GM18520 (cell line): Measurements from ENCODE around the gene PHLPP1.

Experiments
- ATAC-seq: cut with Tn5 transposase; IDR thresholded peaks from one replicate; pipeline ENCODE4 v1.9.1; 2021; ENCODE audit not compliant: unreplicated experiment

Gene PHLPP1

GRCh38 chr18:62771494-62772270 is 56.3 kb downstream of the PHLPP1 start:
- ATAC-seq, result no peak

GRCh38 chr18:62772860-62773584 is 57.7 kb downstream of the PHLPP1 start:
- ATAC-seq, result no peak

- ATAC-seq, result no peak
Measured at GRCh38 chr18:62773691-62774090, 58.4 kb downstream of the PHLPP1 start.

- ATAC-seq, result no peak
Measured at GRCh38 chr18:62776024-62776570, 60.8 kb downstream of the PHLPP1 start.

- ATAC-seq, result no peak
Measured at GRCh38 chr18:62777814-62778213, 62.5 kb downstream of the PHLPP1 start.

GRCh38 chr18:62778976-62779869 is 63.9 kb downstream of the PHLPP1 start:
- ATAC-seq, result no peak

- no peak for ATAC-seq
Measured at GRCh38 chr18:62781262-62781661, 65.9 kb downstream of the PHLPP1 start.

- ATAC-seq, result no peak
Measured at GRCh38 chr18:62781893-62782292, 66.6 kb downstream of the PHLPP1 start.

GRCh38 chr18:62784338-62784965 is 69.1 kb downstream of the PHLPP1 start:
- ATAC-seq, result no peak

- ATAC-seq, result no peak
Measured at GRCh38 chr18:62784966-62785413, 69.6 kb downstream of the PHLPP1 start.

GRCh38 chr18:62786689-62787088 is 71.3 kb downstream of the PHLPP1 start:
- ATAC-seq, result no peak

GRCh38 chr18:62788111-62788510 is 72.8 kb downstream of the PHLPP1 start:
- ATAC-seq, result no peak

- no peak for ATAC-seq
Measured at GRCh38 chr18:62788876-62789275, 73.5 kb downstream of the PHLPP1 start.

GRCh38 chr18:62790871-62791772 is 75.8 kb downstream of the PHLPP1 start:
- no peak for ATAC-seq

GRCh38 chr18:62792016-62792415 is 76.7 kb downstream of the PHLPP1 start:
- ATAC-seq, result no peak

- no peak for ATAC-seq
Measured at GRCh38 chr18:62795813-62796212, 80.5 kb downstream of the PHLPP1 start.

GRCh38 chr18:62796216-62796621 is 80.9 kb downstream of the PHLPP1 start:
- no peak for ATAC-seq

GRCh38 chr18:62797329-62797728 is 82.0 kb downstream of the PHLPP1 start:
- ATAC-seq, result no peak

GRCh38 chr18:62799977-62800376 is 84.6 kb downstream of the PHLPP1 start:
- ATAC-seq, result no peak

GRCh38 chr18:62802523-62802922 is 87.2 kb downstream of the PHLPP1 start:
- ATAC-seq, result no peak
